ENCODE results near the gene DNAJC5.

The DNAJC5 gene

DNA sequence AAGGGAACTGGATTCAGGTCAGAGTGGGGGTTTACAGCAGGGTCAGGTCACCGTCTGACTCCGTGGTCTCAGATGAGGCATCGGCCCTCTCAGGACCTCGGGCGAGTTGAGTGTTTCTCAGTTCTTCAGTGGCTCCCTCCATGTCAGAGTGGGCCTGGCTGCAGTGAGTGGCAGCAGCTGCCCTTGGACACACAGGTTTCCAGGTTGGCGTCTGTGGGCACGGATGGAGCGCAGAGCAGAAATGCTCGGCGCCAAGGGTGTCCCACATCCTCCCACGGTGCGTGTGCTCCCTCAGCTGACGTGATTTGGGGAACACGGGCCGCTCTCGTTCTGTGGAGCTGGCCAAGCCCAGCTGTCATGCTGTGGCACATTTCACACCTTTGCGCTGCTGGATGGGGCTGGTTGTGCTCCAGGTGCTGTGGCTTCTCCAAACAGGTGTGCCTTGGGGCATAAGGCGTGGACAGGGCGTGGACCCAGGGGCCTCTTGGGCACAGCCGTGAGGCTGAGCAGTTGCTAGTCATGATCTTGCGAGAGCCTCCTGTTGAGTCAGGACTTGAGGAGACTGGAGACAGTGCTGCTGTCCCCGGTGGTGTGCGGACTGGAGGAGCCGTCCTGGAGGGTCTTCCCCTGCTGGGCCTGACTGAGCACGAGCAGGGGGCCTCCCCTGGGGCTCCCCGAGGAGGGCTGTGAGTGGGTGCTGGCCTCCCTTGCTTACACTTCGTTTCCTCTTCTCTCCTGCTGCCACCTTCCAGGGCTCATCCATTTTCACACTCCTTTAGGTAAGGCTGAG is 9.5 kb upstream of the DNAJC5 start:
- DNase-seq: no peak

DNA sequence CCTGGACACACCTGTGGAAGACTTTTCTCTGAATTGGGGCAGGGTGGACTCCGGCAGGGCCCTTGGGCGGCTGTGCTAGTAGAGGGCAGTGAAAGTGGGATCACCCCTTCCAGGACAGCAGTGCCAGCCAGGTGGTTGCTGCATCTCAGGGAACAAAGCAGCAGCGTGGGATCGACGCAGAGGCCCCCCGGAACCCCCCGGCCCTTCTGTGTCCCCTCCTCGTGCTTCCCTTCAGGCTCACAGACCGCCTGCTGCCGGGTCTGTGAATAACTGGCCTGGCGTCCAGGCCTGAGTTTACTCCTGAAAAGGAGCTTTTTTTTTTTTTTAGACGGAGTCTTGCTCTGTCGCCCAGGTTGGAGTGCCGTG is 8.9 kb upstream of the DNAJC5 start:
- no peak for DNase-seq

DNA sequence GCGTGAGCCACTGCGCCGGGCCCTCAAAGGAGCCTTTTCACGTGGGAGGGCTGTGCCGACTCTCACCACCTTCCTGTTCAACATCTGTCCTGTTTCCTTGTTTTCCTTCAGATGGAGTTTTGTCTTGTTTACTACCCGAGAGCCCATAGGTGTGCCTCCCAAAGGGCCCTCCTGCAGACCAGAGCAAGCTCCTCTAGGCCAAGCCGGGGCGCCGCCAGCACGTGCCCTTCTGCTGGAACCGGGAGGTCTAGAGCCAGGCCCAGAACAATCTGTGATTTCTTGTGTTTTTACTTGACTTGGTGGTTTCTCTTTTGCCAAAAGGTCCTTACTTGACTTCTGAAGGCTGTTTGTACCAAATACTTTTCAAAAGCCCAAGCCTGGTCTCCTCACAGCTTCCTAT is 8.0 kb upstream of the DNAJC5 start:
- DNase-seq: no peak

DNA sequence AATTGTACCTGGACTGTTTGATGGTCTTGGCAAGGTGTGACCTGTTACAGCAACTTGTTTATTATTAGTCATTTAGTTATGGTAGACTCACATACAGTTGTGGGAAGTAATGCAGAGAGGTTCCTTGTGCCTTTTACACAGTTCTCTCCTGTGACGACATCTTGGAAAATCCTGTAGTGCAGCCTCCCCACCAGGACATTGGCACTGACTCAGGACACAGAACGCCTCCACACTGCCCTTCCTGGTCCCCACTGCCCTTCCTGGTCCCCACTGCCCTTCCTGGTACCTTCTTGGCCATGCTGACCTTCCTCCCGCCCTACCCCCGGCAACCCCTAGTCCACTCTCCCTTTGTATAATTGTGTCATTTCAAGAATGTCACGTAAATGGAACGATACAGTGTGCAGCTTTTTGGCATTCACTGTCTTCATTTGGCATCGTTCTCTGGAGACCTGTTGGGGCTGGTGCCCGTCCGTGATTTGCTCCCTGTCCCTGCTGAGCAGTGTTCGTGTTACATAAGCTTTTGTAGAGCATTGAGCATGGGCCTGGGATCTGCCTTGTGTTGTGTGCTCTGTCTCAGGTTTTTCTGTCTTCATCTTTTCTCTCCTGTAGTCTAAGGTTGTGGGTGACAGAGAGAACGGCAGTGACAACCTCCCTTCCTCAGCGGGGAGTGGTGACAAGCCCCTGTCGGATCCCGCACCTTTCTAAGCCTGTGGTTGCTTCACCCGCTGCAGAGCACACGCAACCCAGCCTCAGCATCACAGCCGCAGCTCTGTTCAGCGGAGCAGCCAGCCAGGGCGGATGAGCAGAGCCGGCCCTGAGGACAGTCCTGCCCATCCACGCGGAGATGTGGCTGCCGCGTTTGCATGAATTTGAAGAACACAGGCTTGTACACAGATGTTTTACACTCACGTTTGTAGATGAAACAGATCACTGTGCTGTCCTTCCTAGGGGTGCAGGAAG is 5.4 kb upstream of the DNAJC5 start:
- no peak for DNase-seq

DNA sequence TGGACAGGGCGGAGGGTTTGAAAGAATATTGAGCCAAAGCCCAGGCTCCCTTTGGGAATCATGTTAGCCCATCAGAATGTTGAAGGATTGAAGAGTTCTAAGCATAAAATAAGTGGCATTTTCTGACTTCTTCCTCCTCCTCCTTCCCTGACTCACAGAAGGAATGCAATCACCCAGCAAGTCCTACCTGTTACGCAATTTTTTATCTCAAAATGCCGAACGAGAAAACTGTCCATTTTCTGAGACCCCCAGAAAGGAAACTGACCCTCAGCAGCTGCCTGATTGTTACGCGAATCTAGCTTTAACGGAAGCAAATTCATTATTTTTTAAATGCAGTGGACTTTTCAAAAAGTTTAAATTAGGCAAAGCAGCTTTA is 4.7 kb upstream of the DNAJC5 start:
- DNase-seq: no peak

DNA sequence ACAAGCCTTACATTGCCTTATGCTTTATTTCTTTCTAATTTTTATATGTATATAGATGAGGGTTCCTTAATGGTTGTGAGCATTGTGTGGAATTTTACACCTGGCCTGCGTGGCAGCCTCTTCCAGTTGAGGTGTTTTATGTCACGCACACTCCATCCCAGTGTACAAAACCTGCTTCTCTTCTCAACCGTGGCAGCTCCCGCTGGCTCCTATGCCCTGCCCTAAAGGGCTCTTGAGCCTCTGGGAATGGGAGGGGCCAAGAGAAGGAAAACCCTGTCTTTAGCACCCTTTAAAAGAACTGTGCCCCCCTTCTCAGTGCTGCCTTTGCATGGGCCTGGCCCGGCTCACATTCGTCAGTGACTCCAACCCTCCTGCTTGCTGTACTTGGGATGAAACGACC is 4.3 kb upstream of the DNAJC5 start:
- DNase-seq: no peak

DNA sequence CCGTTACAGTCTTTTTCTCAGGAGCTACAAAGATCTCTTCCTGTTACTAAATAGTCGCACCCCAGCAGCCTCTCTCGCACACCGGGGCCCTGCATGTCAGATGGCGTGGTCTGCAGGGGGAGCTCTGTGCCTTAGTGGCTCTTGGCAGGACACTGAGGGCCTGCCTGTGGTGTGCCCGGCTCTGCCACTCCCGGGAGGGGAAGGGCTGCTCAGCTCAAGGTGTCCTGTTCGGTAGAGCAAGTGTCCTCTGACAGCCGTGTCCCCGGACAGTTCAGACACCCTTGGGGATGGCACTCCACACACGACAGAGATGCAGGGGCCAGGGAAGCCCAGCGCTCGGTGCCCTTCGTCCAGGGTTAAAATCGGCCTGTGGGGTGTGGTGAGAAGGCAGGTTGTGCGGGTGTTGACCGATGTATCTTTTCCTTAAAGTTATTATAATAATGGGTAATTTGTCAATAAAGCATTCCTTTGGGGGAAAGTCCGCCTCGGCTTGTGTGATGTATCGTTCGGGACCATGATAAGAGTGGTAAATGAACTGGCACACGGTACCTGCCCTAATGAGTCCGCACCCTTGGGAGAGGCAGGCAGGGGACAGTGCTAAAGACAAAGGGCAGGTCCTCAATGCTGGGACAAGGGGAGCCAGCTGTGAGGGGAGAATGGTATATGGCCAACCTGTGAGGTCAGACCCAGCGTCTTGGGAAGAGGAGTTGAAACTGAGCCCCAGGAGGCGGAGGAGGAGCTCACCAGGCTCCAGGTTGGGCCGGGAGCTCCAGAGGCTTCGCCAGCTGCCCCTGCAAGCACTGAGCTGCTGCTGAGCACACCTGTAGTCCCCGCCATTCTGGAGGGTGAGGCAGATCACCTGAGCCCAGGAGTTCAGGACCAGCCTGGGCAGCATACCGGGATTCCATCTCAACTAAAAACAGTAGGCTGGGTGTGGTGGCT is 3.6 kb upstream of the DNAJC5 start:
- no peak for DNase-seq

DNA sequence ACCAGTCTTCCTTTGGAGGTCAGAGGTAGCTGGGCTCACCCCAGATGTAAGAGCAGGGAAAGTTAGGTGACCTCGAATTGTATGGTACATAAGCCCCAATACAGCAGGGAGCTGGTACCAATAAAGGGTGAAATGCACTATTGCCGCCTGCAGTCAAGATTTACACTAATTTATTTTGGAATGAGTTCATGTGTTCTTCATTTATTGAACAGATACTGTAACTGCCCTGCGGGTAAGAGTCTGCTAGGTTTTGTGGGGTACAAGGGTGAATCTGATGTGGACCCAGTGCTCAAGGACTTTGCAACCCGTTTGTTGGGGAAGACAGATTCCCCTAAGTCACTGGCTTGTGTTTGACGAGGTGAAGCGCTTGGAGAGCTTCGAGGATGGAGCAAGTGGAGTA is 2.5 kb upstream of the DNAJC5 start:
- DNase-seq: no peak

DNA sequence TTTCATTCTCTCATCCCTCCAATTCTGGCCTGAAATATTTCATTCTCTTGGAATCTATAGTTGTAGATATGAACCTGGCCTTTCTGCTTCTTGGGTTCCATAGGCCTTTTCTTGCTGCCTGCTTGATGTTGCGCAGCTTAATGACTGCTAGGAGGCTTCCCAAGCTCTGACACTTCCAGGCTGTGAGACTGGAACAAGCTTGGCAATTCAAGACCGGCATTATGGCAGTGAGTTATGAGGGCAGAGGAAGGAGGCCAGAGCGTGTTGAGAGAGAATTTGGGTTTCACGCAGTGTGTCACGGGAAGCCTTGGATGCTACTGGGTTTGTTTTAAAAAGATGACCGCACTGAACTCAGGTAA is 948 bp upstream of the DNAJC5 start:
- no peak for DNase-seq

DNA sequence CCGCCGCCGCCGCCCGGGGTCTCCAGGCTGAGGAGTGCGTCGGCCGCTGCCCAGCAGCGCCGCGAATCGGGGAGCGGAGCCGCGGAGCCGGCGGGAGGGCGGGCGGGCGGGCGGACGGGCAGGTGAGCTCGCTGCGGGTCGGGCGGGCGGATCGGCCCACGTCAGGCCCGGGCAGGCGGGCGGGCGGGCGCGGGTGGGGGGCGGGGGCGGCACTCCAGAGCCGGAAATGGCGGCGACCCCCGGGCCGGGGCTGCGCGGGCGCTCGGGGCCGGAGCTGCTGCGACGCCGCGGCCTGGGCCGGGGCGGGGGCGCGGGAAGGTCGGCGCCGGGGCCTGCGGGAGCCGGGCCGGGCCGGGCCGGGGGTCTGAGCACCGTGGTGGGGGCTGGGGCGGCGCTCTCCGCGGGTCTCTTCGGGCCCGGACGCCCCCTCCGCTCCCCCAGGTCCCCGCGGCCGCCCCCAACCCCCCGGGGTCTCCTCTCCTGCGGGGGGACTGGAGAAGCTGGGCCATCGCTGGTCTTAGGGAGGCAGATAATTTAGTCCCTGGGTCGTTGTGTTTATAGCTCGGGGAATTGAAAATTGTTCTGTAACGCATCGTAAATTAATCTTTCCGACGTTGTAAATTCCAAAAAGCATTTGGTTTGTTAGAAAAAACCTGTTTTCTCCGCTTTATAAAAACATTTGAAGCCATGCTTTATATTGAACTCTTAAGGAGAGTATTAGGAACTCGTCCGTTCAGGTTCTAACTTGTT is 451 bp downstream of the DNAJC5 start:
- DNase-seq: no peak

DNA sequence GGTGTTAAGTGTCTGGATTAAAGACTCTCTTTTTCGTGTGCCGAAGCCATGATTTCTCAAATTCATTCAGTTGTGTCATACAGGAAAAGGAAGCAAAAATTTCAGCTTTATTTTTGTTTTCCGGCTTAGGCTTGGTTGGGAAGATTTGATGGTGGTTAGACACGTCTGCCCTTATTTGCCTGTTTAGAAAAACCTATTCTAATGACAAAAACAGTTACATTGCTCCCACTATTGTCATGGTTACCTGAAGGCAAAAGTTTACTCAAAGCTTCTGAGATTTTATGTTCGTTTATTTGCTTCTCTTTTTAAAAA is 982 bp downstream of the DNAJC5 start:
- no peak for DNase-seq

DNA sequence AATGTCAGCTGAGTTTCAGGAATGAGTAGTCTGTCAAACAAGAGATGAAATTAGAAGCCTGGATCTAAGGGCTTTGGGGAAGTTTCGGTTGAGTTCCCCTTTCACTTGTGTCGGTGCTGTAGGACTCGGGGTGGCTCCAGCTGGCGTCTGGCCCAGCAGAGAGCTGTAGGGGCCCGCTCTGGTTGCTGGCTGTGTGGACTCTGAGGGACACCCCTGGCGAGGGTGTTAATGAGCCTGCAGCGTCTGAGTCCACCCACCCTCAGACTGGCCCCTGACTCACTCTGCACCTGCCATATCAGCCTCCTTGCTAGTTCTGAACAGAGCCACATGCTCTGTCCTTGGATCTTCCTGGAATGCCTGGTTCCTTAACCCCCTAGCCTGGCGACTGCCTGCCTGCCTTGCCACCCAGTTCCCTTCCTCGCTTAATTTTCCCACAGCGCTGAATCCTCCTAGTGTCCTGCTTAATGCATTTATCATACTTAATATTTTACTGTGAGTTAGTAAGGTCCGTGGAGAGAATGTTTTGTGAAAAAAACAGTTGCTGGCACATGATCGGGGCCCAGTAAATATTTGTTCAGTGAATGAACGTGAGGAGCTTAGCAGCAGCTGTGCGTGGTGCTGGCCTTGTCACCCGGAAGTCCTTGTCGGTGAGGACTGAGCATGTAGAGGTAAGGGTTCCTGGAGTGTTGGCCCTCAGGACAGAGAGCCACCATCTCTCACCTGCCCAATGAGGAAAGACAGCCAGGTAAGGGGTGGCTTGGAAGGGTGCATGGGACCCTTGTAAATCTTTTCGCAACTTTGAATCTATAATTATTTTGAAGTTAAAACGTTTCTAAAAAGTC is 1.6 kb downstream of the DNAJC5 start:
- peak; percentile 65 for DNase-seq

DNA sequence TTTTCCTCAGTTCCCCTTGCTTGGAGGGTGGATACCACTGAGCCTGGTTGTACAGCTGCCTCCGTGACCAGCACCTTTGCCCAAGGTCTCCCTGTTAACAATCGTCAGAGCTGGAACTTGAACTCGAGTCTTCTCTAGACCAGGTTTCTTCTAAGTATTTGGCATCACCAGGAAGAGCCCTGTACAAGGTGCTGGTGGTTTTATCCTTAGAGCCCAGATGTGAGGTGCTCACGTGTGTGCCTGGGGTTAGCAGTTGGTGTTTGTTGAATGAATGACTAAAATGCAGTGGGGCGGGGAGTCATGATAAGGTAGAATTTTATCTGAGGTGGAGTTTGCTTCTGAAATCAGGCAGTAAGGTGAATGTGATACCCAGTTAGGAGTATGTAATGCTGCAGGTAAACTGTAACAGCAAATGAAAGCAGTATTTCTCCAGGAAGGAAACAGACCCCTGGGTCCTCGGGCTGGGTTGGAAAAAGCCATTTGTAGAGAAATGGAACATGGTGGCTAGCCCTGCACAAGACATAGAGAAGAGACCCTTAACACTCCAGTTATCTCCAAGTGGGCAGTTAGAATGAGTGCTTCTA is 3.1 kb downstream of the DNAJC5 start:
- DNase-seq: no peak

DNA sequence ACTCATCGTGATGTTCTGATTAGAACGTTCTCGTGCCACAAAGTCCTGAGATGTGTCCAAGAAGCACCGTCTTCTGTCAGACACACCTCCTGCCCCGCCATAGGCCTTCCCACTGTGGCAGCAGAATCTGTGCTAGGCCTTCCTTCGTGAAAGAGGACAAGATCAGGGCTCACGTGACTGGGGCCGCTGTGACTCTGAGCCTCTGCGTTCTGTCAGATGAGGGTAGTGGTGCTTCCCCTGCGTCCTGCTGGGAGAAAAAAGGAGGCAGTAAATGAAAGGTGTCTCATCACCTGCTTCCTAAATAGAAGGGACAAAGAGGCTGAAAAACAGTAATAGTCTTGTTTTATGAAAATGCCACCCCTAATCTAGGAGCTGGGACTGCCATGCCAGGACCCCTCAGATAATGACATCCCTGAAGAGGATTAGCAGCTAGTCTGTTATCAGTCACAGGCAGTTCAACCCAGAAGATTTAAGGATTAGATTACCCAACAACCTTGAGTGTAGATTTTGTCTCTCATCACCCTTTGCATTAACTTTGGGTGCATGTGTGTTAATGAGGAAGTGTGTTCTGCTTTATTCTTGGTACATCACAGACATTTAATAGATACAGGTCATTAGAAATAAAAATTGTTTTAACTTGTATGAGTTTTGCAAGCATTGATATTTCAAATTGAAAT is 4.1 kb downstream of the DNAJC5 start:
- DNase-seq: no peak

DNA sequence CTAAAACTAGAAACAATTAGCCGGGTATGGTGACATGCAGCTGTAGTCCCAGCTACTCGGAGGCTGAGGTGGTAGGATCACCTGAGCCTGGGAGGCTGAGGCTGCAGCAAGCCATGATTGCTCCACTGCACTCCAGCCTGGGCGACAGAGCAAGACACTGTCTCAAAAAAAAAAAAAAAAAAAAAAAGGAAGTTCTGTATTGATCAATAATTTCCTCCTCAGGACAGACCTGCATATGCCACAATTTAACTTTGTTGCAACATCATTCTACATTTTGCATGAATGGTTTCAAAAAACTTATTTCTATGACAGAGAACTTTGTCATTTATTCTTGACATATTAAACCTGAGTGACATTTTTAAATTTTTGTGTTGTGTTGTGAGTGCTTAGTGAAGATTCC is 5.5 kb downstream of the DNAJC5 start:
- no peak for DNase-seq

DNA sequence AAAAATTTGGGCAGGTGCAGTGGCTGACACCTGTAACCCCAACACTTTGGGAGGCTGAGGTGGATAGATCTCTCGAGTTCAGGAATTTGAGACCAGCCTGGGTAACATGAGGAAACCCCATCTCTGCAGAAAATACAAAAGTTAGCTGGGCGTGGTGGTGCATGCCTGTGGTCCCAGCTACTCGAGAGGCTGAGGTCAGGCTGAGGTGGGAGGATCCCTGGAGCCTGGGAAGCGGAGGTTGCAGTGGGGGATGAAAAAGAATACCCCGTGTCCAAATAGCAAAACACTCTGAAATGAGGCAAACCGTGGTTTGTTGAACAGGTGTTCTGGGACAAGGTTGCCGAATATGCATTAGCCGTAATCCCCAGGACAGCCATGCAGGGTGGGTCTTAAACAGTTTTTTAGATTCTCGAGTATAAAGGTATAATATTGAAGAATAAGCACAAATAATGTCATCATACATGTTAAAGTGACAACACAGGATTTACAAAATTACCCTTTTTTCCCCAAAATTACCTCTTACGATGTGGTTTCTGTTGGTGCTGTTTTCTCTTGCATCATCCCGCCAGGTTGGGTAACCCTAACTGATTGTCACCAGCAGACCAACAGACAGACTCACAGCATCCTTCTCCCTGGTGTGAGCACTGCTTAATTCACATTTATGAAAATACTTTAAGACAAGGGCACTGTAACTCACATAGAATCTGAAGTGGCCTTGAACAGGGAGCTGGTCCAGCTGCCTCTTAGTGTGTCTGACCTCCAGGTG is 9.1 kb downstream of the DNAJC5 start:
- DNase-seq: no peak

DNA sequence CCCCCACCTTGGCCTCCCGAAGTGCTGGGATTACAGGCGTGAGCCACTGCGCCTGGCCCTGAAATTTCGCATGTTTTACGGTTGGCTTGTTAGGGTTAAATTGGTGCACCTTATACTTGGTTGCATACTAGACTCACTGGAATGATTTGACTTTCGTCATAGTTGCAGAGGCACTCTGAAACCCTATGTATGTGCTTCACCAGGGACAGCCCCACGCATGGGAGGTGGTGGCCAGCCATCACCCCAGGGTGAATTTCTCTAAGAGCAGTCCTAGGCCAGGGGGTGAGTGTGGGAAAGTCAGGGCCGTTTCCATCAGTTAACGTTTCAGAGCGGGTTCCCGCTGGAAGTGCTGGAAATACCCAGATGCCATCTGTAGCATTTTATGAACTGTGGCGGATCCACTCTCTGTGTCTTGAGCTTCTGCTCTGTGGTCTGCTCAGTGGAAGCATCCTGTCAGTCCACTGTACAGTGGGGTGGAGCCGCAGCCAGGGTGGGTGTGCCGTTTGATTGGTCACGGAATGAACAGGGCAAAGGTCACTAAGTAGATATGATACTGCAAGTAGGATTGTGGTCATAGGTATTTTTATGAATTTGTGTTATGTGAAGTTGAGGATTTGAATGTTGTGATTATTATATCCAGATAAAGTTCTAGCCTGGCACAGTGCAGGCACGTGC is 13.2 kb downstream of the DNAJC5 start:
- DNase-seq: no peak

DNA sequence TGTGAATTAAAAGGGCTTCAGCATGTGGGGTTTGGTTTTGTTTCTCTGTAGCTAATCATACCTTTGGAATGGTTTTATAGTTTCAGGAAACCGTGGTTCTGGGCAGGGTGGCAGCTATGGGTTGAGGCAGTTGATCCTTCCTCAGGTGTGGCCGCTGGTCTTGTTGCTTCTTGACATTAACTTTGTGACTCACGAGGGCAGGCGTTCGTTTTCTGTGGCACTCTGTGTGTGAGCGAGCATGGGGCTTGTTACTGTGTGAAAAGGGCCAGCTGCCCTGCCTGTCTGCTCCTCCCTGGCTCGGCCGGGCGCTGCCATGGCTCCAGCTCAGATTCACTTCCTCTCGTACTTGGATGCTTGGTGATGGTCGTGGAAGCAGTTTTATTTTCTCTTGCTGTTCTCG is 16.2 kb downstream of the DNAJC5 start:
- no peak for DNase-seq

DNA sequence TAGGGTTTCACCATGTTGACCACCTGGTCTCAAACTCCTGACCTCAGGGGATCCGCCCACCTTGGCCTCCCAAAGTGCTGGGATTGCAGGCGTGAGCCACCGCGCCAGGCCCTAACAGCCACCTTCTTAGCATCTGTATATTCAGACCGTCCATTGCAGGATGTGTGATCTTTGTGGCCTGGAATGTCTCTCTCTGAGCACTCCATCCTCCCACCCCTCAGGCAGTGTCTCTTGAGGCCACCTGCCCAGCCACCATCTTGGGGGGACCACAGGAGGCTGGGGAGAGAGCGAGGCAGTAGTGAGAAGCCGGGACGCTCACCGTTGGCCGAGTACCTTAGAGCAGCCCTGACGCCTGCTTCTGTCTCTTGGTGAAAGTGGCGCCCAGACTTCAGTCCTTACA is 18.8 kb downstream of the DNAJC5 start:
- no peak for DNase-seq

Measured in activated CD8-positive, alpha-beta memory T cell treated with anti-CD3 and anti-CD28 coated beads, Interleukin-2, amount 50 U/mL, for 48 hours (primary cell).